Endodermal cell (in vitro differentiated cells): ENCODE data around the gene ANKRD37. TPM values are rescaled to one million over a fixed set of nuclear protein-coding genes. Genes with fewer than 3 reads are reported as not detected.

Source experiments
- DNase-seq: peaks from one replicate; pipeline ENCODE4 v3.0.0-alpha.2; 2017
- H3K27ac ChIP-seq: 2 replicates; pipeline ENCODE4 v1.5.1; 2013; ENCODE audit warnings: mild to moderate bottlenecking, low read depth, low read length, moderate library complexity
- H3K27me3 ChIP-seq: 2 replicates; pipeline ENCODE4 v1.6.1; 2013; ENCODE audit warnings: mild to moderate bottlenecking, low read length, moderate library complexity; ENCODE audit not compliant: insufficient read depth, control insufficient read depth, poor library complexity, severe bottlenecking
- H3K36me3 ChIP-seq: 2 replicates; pipeline ENCODE4 v1.7.0; 2013; ENCODE audit warnings: mild to moderate bottlenecking, low read length, moderate library complexity; ENCODE audit not compliant: control insufficient read depth, insufficient read depth
- H3K4me1 ChIP-seq: one replicate; pipeline ENCODE4 v1.7.0; 2013; ENCODE audit warnings: low read length; ENCODE audit not compliant: control insufficient read depth, insufficient read depth
- H3K4me3 ChIP-seq: 2 replicates; pipeline ENCODE4 v1.5.1; 2013; ENCODE audit warnings: mild to moderate bottlenecking, low read length, moderate library complexity
- H3K9ac ChIP-seq: 2 replicates; pipeline ENCODE4 v1.6.1; 2013; ENCODE audit warnings: mild to moderate bottlenecking, low read length, moderate library complexity; ENCODE audit not compliant: poor library complexity, severe bottlenecking; ENCODE audit errors: extremely low read depth
- H3K9me3 ChIP-seq: 2 replicates; pipeline ENCODE4 v1.6.1; 2013; ENCODE audit warnings: mild to moderate bottlenecking, low read length, moderate library complexity; ENCODE audit not compliant: control insufficient read depth
- H3K27ac Mint-ChIP-seq: 2 replicates; pipeline ENCODE4 v1.8.0; 2020; ENCODE audit warnings: mixed read lengths
- H3K27me3 Mint-ChIP-seq: 2 replicates; pipeline ENCODE4 v1.8.0; 2021; ENCODE audit warnings: mild to moderate bottlenecking, mixed read lengths; ENCODE audit not compliant: insufficient read depth
- H3K36me3 Mint-ChIP-seq: 2 replicates; pipeline ENCODE4 v1.8.0; 2020; ENCODE audit warnings: low read depth, mixed read lengths
- H3K4me1 Mint-ChIP-seq: 2 replicates; pipeline ENCODE4 v1.8.0; 2020; ENCODE audit warnings: mixed read lengths
- H3K4me3 Mint-ChIP-seq: 2 replicates; pipeline ENCODE4 v1.8.0; 2020; ENCODE audit warnings: mild to moderate bottlenecking, moderate library complexity, mixed read lengths
- H3K9me3 Mint-ChIP-seq: 2 replicates; pipeline ENCODE4 v1.8.0; 2020; ENCODE audit warnings: mild to moderate bottlenecking, mixed read lengths
- CTCF ChIP-seq: fragments of 200-600 bp; sonication (generic); conservative IDR thresholded peaks from 2 replicates; pipeline ENCODE4 v1.5.0; 2021; ENCODE audit warnings: antibody characterized with exemption, mild to moderate bottlenecking
- WGBS, 2 experiments: methylation state at CpG; one replicate each; pipeline versions ENCODE4 v1.1.5 to v1.1.7; 2013; ENCODE audit warnings: missing lambda C conversion rate in 2 of 2, mixed read lengths in 1 of 2; ENCODE audit not compliant: insufficient coverage in 1 of 2, insufficient read length in 1 of 2; 5-methylcytosine and 5-hydroxymethylcytosine counted together
- total RNA-seq, 2 donors: library from RNA; stranded (reverse); fragmentation: NEBNext Ultra II Directional in 1 of 2; extraction: Animal tissue kit (Norgen Biotek cat#: 25700) in 1 of 2; gene quantifications; 2 replicates in 1 of 2; 3 replicates in 1 of 2; pipeline ENCODE4 v1.2.1, GENCODE V29; 2021

ANKRD37 gene
- total RNA-seq, 2 donors from 2014 or later, result 0.95 to 1.3 TPM

GRCh38 chr4:185357733-185358440 is 38.8 kb upstream of the ANKRD37 start:
- 94 to 95% methylated on average over 6 to 7 of the region's 7 CpGs for WGBS, 2 experiments
- Histone ChIP-seq H3K9ac (no peak overlapping the region), H3K27ac (no peak overlapping the region), H3K4me3 (no peak overlapping the region), H3K9me3 (no peaks in the 10 kb centered on the region), H3K36me3 (peaks cover 57% of the 10 kb centered on the region), H3K4me1 (no peaks in the 10 kb centered on the region), H3K27me3 (no peaks in the 10 kb centered on the region)
- Mint-ChIP-seq H3K36me3 (peaks cover 47% of the 10 kb centered on the region), H3K9me3 (no peaks in the 10 kb centered on the region), H3K4me3 (no peak overlapping the region), H3K4me1 (no peaks in the 10 kb centered on the region), H3K27ac (no peak overlapping the region), H3K27me3 (no peaks in the 10 kb centered on the region)
- no peak for DNase-seq
- no peak for TF ChIP-seq CTCF

- peaks cover 44% of the 10 kb centered on the region for H3K36me3 Mint-ChIP-seq
- H3K9me3 ChIP-seq, result no peaks in the 10 kb centered on the region
- H3K27me3 ChIP-seq, result no peaks in the 10 kb centered on the region
- H3K4me1 Mint-ChIP-seq, result no peaks in the 10 kb centered on the region
- no peak overlapping the region for H3K27ac ChIP-seq
- no peaks in the 10 kb centered on the region for H3K9me3 Mint-ChIP-seq
- H3K4me3 Mint-ChIP-seq, result no peak overlapping the region
- no peak overlapping the region for H3K9ac ChIP-seq
- H3K36me3 ChIP-seq, result peaks cover 53% of the 10 kb centered on the region
- DNase-seq, result no peak
- no peak for TF ChIP-seq CTCF
- 82 to 97% methylated on average over 3 of the region's 4 CpGs for WGBS, 2 experiments
- H3K4me3 ChIP-seq, result no peak overlapping the region
- H3K27ac Mint-ChIP-seq, result no peak overlapping the region
- H3K27me3 Mint-ChIP-seq, result no peaks in the 10 kb centered on the region
- no peaks in the 10 kb centered on the region for H3K4me1 ChIP-seq
Measured at GRCh38 chr4:185358514-185358913, 38.1 kb upstream of the ANKRD37 start.

GRCh38 chr4:185358959-185359358 is 37.7 kb upstream of the ANKRD37 start:
- Mint-ChIP-seq H3K9me3 (no peaks in the 10 kb centered on the region), H3K27ac (no peak overlapping the region), H3K36me3 (peaks cover 43% of the 10 kb centered on the region), H3K4me3 (no peak overlapping the region), H3K4me1 (no peaks in the 10 kb centered on the region), H3K27me3 (no peaks in the 10 kb centered on the region)
- DNase-seq, result no peak
- WGBS, 2 experiments, result 70 to 92% methylated on average over 4 of the region's 4 CpGs
- Histone ChIP-seq H3K36me3 (peaks cover 52% of the 10 kb centered on the region), H3K4me1 (no peaks in the 10 kb centered on the region), H3K9me3 (no peaks in the 10 kb centered on the region), H3K27ac (no peak overlapping the region), H3K4me3 (no peak overlapping the region), H3K27me3 (no peaks in the 10 kb centered on the region), H3K9ac (no peak overlapping the region)
- no peak for TF ChIP-seq CTCF
